PC-3 (cell line): Measurements from ENCODE around the gene DIAPH2.

ENCODE experiments used
- EZH2 ChIP-seq: fragments of 300-600 bp; sonication (generic); IDR thresholded peaks from one replicate; pipeline ENCODE4 v1.6.1; 2017; ENCODE audit warnings: antibody characterized with exemption, mild to moderate bottlenecking, low read length; ENCODE audit not compliant: unreplicated experiment
- EZH2phosphoT487 ChIP-seq: fragments of 300-600 bp; sonication (generic); IDR thresholded peaks from 2 replicates; pipeline ENCODE4 v1.6.1; 2018; ENCODE audit warnings: mild to moderate bottlenecking, antibody characterized with exemption, low read length, borderline replicate concordance
- TF ChIP-seq, protein P1 (sequence below): fragments of 300-600 bp; sonication (generic); conservative IDR thresholded peaks from 2 replicates; pipeline ENCODE4 v1.5.1; 2017; ENCODE audit warnings: antibody characterized with exemption, low read depth, mild to moderate bottlenecking, low read length

DNA sequence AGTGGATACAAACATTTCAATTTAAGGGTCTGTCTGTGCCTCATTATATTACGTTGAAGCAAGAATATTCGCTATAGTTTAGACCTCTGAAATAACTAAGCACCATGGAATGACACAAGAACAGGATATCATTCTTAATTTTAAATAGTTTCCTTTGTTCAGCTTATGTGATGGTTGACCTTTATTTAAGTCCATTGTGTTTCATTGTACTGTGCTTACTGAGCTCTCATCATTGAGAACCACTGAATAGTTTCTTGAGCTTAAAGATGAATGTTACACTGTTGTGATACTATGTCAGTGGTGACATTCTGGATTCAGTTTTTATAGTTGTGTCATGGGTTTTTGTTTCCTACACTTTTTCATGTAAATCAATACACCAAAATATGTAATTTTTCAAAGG is 438.4 kb downstream of the DIAPH2 start:
- TF ChIP-seq, protein P1, sequence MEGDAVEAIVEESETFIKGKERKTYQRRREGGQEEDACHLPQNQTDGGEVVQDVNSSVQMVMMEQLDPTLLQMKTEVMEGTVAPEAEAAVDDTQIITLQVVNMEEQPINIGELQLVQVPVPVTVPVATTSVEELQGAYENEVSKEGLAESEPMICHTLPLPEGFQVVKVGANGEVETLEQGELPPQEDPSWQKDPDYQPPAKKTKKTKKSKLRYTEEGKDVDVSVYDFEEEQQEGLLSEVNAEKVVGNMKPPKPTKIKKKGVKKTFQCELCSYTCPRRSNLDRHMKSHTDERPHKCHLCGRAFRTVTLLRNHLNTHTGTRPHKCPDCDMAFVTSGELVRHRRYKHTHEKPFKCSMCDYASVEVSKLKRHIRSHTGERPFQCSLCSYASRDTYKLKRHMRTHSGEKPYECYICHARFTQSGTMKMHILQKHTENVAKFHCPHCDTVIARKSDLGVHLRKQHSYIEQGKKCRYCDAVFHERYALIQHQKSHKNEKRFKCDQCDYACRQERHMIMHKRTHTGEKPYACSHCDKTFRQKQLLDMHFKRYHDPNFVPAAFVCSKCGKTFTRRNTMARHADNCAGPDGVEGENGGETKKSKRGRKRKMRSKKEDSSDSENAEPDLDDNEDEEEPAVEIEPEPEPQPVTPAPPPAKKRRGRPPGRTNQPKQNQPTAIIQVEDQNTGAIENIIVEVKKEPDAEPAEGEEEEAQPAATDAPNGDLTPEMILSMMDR, result no peak
- no peak for TF ChIP-seq EZH2
- TF ChIP-seq EZH2phosphoT487, result no peak
